ENCODE data around the gene ABCG1. TPM values are rescaled to one million over a fixed set of nuclear protein-coding genes. Genes with fewer than 3 reads are reported as not detected.

The ABCG1 gene
- total and polyA plus RNA-seq, 7 donors = 6.0 to 19.3 (median 11.6) TPM

DNA sequence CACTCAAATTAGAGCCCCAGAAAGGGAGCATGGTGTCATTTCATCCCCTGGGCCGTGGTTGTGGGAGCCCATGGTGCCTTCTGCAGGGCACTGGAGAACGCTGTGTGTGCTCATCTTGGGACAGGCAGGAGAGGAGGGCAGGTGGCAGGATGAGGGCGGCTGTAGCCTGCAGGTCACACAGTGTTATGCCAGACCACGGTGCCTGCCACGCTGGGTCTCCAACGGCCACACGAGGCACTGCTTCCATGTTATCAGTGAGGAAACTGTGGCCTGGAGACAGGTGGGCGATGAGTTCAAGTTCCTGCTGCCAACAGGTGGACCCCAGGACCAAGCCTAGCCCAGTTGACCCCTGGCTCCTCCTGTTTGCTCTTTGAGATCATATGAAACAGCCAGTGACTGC lies 21.0 kb downstream of the ABCG1 start:
- TF ChIP-seq POLR2A (IDR thresholded peaks at IDR 0.05) (no peak), POLR2AphosphoS5 (IDR thresholded peaks at IDR 0.05) (no peak), EP300 (IDR thresholded peaks at IDR 0.05) (no peak)
- TF ChIP-seq, protein P1, sequence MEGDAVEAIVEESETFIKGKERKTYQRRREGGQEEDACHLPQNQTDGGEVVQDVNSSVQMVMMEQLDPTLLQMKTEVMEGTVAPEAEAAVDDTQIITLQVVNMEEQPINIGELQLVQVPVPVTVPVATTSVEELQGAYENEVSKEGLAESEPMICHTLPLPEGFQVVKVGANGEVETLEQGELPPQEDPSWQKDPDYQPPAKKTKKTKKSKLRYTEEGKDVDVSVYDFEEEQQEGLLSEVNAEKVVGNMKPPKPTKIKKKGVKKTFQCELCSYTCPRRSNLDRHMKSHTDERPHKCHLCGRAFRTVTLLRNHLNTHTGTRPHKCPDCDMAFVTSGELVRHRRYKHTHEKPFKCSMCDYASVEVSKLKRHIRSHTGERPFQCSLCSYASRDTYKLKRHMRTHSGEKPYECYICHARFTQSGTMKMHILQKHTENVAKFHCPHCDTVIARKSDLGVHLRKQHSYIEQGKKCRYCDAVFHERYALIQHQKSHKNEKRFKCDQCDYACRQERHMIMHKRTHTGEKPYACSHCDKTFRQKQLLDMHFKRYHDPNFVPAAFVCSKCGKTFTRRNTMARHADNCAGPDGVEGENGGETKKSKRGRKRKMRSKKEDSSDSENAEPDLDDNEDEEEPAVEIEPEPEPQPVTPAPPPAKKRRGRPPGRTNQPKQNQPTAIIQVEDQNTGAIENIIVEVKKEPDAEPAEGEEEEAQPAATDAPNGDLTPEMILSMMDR (IDR thresholded peaks at IDR 0.05) = no peak
- H3K9me3 ChIP-seq = no peaks in the 10 kb centered on the region
- H3K4me3 ChIP-seq = no peak overlapping the region
- no peak for DNase-seq
- intact Hi-C loops (cut with DNase I) = loop anchor here (10.0 kb wide), 1 partner anchor 815 kb away; the partner anchor contains the start of gene MX1
- H3K27me3 ChIP-seq = no peaks in the 10 kb centered on the region
- no peak overlapping the region for H3K27ac ChIP-seq
- H3K36me3 ChIP-seq = no peaks in the 10 kb centered on the region
- H3K4me1 ChIP-seq = peaks cover 0 to 23% (median 15%) of the 10 kb centered on the region in 4 donors
- WGBS, 2 donors = 85 to 93% methylated on average over 8 of the region's 8 CpGs

DNA sequence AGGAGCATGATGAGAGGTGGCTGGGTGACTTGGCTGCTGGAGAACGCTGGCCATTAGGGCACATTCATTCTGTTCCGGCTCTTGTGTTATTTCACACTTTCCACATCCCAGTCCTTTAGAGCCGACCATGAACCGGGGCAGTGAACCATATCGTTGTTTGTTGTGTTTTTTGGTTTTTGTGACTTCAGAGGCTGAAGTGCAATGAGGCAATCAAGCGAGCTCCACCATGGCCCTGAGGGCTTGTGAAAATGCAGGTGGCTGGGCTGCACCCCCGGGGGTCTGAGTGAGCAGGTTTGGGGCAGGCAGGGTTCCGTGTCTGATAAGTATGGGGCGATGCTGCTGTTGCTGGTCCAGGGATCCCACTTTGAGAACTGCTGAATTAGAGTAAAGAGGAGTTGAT lies 23.7 kb downstream of the ABCG1 start:
- DNase-seq = no peak
- Histone ChIP-seq H3K27me3 (no peaks in the 10 kb centered on the region), H3K36me3 (no peaks in the 10 kb centered on the region), H3K4me1 (peaks cover 0 to 7% (median 3%) of the 10 kb centered on the region in 4 donors), H3K9me3 (no peaks in the 10 kb centered on the region), H3K27ac (no peak overlapping the region), H3K4me3 (no peak overlapping the region)
- TF ChIP-seq POLR2A (IDR thresholded peaks at IDR 0.05) (no peak), POLR2AphosphoS5 (IDR thresholded peaks at IDR 0.05) (no peak), EP300 (IDR thresholded peaks at IDR 0.05) (no peak)
- TF ChIP-seq, protein P1 (IDR thresholded peaks at IDR 0.05) = no peak
- WGBS, 2 donors = 73 to 89% methylated on average over 9 of the region's 9 CpGs
- intact Hi-C loops (cut with DNase I) = no loop called here

DNA sequence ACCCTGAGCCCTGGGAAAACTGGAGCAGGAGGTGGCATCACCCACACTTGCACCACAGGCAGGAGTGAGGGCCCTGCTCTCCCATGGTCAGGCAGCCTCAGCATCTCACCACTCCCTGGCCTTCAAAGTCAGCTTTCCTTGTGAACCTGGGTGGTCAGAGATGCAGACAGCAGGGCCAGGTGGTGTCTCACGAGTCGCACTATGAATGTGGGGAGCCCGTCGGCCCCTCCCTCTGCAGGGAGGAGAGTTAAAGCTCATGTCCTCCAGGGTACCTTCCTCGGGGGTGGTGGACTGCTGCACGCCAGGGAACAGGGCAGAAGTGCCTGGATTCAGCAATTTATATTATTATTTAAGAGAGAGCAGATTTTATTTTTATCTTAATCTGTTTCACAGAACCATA lies 24.1 kb downstream of the ABCG1 start:
- DNase-seq = no peak
- no peak for TF ChIP-seq EP300 (IDR thresholded peaks at IDR 0.05)
- TF ChIP-seq POLR2A (IDR thresholded peaks at IDR 0.05) = no peak
- no peak for TF ChIP-seq POLR2AphosphoS5 (IDR thresholded peaks at IDR 0.05)
- TF ChIP-seq, protein P1 (IDR thresholded peaks at IDR 0.05) = no peak
- H3K9me3 ChIP-seq = no peaks in the 10 kb centered on the region
- 87 to 89% methylated on average over 6 of the region's 6 CpGs for whole genome bisulfite sequencing, 2 donors
- H3K27me3 ChIP-seq = no peaks in the 10 kb centered on the region
- no peak overlapping the region for H3K4me3 ChIP-seq
- no peaks in the 10 kb centered on the region for H3K36me3 ChIP-seq
- H3K4me1 ChIP-seq = peaks cover 0 to 7% (median 3%) of the 10 kb centered on the region in 4 donors
- H3K27ac ChIP-seq = no peak overlapping the region
- intact Hi-C loops (cut with DNase I) = no loop called here

DNA sequence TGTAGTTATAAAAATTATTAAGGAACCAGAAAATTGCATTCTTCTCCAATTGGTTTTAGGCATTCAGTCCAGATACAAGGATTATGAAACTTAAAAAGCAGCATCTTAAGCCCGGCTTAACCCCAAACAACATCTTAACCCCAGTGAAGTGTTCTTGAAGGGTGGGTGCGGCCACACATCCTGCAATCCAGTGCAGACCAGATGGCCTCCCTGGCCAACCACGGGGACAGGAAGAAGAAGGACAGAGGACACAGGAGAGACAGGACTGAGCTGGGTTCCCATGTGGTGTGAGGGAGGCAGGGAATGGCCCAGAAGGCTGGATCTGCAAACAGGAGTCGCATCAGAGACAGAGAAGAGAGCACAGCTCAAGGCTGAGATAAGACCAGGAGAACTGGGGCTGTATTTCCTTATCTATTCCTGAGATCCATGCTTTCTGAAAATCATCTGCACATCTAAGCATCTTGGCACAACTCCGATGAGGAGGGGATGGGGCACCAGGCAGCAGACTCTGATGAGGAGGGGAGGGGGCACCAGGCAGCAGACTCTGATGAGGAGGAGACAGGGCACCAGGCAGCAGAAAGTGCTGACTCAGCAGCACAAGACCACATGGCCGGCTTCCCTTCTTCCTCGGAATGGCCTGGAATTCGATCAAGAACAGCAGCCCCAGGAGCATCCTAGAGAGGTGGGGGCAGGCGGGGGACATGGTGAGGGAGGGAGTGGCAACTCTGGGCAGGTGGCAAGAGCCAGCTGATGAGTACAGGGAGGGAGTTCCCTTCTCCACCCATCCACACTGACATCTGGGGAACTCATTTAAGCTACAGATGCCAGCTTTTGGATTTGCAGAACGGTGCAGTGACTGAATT lies 26.6 kb downstream of the ABCG1 start:
- H3K36me3 ChIP-seq = no peaks in the 10 kb centered on the region
- TF ChIP-seq EP300 (IDR thresholded peaks at IDR 0.05) (no peak), POLR2AphosphoS5 (IDR thresholded peaks at IDR 0.05) (no peak), POLR2A (IDR thresholded peaks at IDR 0.05) (no peak)
- TF ChIP-seq, protein P1 (IDR thresholded peaks at IDR 0.05) = no peak
- no peak overlapping the region for H3K27ac ChIP-seq
- no peaks in the 10 kb centered on the region for H3K27me3 ChIP-seq
- H3K9me3 ChIP-seq = no peaks in the 10 kb centered on the region
- intact Hi-C loops (cut with DNase I) = no loop called here
- 46 to 57% methylated on average over 10 of the region's 10 CpGs for WGBS, 2 donors
- H3K4me1 ChIP-seq = peaks cover 0 to 7% (median 3%) of the 10 kb centered on the region in 4 donors
- no peak overlapping the region for H3K4me3 ChIP-seq
- no peak for DNase-seq
